HG03342 (cell line): ENCODE results near the gene FANCI.

Experiments
- ATAC-seq: cut with Tn5 transposase; IDR thresholded peaks from one replicate; pipeline ENCODE4 v1.9.1; 2021; ENCODE audit warnings: mild to moderate bottlenecking, moderate library complexity; ENCODE audit not compliant: unreplicated experiment

The FANCI gene

GRCh38 chr15:89330881-89331595, 87.3 kb downstream of the FANCI start:
- no peak for ATAC-seq

DNA sequence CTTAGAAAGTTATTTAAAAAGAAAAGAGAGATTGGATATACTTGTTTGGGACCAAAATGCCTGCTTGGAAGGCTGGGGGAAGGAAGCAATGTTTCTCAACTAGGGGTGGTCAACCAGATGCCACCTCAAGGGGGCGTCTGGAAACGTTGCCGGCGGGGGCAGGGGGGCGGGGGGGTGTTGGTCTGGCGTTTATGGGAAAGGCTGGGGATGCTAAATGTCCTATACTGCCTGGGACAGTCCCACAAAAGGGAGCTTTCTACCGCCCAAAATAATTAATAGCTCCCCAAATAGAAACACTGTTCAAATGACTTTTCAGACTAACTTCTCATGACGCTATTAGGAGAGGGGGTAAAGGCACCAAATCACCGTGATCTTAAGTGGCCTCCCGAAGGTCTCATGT, 88.7 kb downstream of the FANCI start:
- no peak for ATAC-seq

DNA sequence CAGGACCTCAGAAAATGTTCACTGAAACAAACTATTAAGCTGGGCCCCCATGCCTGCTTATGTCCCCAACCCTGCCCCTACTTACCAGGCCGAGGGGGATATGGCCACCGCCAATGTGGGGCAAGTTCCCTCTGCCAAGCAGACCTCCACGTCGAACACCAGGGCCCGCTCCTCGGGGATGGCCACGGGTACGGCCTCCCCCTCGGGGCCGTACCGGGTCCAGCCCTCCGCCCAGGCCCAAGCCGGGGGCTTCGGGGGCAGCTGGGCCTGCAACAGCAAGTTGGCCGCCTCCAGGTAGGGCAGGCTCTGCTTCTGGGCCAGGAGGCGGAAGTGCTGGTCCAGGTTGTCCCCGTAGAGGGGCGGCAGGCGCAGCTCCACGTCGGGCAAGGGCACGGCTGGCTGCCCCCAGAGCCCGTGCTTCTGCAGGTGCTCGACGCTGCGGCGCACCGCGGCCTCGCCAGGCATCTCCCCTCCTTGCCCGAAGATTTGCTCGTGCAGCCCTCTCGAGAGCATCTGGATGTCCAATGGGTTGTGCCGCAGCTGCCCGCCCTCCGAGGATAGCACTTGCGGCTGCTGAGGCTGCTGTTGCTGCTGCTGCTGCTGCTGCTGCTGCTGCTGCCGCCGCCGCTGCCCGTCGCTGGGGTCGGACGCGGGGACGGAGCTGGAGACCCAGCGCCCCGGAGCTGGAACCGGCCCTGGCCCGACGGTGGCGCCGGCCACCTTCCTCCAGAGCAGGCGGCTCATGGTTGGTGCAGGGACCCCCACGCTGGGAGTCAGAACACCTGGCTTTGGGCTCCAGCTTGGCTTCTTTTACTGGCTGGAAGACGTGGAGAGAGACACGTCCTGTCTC, 89.5 kb downstream of the FANCI start:
- ATAC-seq: no peak

DNA sequence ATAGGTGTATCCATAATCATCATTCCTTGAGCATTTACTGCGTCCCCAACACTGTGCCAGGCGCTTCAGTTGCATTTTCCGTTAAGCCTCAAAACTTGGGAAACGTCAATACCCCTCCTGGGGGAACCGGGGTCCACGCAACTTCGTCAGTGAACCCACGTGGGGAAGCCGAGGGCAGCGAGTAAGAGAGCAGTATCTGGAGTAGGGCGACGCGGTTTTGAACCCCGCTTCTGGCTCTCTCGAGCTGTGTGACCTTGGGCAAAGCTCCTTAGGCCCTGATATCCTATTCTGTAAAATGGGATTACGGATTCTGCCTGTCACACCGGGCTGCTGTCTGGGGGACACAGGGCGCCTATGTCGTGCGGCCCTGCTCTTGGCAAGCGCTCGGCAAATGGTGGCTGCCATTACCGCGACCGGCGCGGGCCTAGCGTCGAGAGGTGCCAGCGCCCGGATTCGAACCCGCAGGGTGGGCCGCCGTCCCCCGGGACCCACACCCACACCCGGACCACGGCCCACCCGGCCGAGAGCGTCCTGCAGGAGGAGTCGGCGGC, 90.3 kb downstream of the FANCI start:
- ATAC-seq: no peak

GRCh38 chr15:89334510-89335297, 90.9 kb downstream of the FANCI start, which contains the start of gene POLG:
Gene POLG, minus strand, starts transcription at chr15:89334824. Its CDS starts 1,070 bp downstream, at chr15:89333754.
- peak; percentile 90 for ATAC-seq

- peak; percentile 2 for ATAC-seq
These were observed 91.7 kb downstream of the FANCI start for GRCh38 chr15:89335298-89336041.

- no peak for ATAC-seq
These were observed 94.3 kb downstream of the FANCI start for GRCh38 chr15:89338036-89338435.

DNA sequence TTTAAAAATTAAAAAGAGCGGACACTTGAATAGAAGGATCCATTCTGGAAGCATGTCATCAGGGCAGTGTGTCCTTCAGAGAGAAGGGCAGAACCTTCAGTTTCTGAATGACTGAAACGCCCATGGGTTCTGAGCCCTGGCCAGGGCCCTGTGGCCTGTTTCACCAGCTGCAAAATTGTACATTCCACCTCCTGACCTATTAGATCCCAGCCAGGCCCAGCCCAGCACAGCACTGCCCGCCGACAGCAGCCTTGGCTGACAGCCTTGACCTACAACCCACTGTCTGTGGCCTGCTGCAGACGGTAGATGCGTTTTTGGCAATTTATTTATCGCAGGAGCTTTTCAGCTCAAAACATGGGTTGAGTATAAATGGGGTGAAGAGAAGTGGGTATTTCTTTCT, 96.8 kb downstream of the FANCI start:
- ATAC-seq: no peak

GRCh38 chr15:89341316-89342005, 97.7 kb downstream of the FANCI start:
- ATAC-seq: no peak

DNA sequence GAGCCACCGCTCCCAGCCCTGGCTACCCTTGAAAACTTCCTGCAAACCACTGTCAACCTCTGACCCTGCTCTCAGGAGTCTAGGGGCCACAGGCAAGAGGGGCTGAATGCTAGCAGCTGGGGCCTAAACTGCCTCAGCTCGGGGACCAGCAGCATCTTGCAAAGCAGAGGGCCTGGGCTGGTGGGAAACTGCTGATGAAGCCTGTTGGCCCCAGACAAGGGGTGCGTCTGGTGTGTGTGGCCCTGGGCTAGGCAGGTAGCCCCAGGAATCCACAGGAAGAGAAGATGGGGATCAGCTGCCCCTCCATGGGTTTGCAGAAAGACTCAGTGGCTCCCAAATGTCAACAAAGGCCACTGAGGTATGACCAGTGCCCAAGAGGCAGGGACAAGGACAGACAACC, 99.1 kb downstream of the FANCI start:
- ATAC-seq: no peak

DNA sequence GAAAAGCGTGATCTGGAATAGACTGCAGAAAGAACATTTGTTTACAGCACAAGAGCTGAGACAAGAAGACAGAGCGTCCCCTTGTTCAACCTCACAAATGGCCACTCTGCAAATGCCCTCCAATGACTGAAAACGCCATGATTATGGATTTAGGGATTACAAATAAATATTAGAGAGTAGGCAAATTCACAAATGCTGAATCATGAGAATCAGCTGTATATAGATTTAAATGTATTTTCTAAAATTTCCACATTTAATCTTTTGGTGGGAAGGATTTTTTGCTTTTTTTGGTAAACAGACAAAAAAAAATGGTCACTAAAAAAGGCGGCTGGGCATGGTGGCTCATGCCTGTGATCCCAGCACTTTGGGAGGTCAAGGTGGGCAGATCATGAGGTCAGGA, 101.5 kb downstream of the FANCI start:
- ATAC-seq: no peak

GRCh38 chr15:89346516-89347231, 102.9 kb downstream of the FANCI start:
- ATAC-seq: no peak

- ATAC-seq: no peak
These were observed 105.4 kb downstream of the FANCI start for GRCh38 chr15:89349206-89349558.

DNA sequence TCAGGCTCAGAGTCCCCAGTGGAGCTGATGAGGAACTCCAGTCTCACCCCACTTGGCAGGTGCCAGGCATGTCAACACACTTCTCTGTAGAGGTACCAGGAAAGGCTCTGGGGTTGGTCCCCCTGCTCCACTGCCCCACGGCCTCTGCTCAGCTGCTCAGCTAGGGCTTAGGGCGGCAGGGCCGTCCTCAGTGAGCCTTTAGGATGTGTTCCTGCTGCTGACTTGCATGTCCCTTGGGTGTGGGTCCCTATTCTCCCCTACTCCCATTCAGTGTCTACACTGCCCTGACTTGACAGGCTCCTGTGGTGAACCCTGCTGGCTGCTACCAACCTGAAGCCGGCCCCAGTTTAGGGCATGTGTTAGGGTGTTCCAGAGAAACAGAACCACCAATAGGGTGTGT, 108.7 kb downstream of the FANCI start:
- no peak for ATAC-seq

DNA sequence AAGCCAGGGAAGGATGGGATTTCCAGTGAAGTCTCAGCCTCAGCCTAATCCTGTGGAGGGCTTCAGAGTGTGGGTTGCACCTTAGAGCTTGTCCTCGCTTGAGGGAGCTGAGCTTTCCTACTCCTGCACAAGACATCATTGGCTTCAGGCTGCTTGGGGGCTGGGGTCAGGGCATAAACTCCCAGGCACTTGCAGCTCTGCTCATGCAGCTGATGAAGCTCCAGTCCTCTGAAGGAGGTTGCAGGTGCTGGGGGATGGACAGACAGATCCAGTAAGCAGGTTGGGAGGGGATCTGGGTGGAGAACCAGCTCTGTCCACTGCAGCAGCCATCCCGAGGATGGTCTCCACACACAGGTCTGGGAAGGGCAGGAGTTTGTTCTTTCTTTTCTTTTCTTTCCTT, 110.2 kb downstream of the FANCI start:
- no peak for ATAC-seq

DNA sequence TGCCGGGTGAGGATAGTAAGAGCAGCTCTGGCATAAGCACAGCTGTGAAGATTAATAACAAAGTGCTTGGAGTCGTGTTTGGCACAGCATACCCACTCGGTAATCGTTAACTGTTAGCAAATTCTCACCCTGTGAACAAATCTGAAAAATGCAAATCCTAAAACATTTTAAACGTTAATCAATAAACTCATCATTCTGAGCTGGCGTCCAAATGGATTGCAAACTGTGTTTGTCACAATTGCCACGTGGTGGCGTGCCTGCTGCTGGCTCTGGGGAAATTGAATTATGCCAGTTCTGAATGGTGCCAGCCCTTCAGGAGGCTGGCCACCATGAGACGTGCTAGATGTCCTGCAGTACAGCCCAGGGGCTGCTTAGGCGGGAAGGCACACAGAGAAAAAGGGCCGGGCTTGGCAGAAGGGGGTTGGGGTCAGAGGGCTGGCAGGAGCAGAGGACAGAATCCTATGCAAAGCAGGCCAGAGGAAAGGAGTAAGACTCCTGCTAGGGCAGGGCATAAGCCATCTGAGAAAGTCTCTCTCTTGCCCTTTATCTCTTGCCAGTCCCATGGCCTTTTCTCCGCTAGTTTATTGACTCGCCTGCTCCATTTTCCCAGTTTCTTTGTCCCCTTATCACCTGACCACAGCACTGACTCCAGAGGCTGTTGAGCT, 113.0 kb downstream of the FANCI start:
- ATAC-seq: no peak

DNA sequence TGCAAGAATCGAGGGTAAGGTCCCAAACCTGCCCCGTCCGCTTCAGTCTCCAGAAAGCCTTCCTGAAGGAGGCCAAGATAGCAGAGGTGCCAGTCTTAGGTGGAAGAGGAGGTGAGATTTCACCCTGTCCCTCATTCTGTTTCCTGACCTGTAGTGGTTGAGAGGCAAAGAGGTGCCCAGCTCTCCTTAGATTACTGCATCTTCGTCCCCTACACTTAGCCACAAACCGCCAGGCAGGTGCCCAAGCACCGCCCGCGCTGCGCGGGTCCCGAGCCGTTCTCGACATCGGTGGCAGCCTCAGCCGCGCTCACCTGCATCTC, 114.6 kb downstream of the FANCI start:
- ATAC-seq: no peak

GRCh38 chr15:89358755-89359439, 115.1 kb downstream of the FANCI start:
- ATAC-seq: peak; percentile 83
